PFSK-1 (cell line): ENCODE measurements around the gene MRTFB.

ENCODE experiments used
- POLR2AphosphoS5 ChIP-seq: IDR thresholded peaks from 2 replicates; pipeline ENCODE4 v1.6.1; 2012; ENCODE audit warnings: low read depth, mild to moderate bottlenecking, control low read depth, low read length, moderate library complexity
- SIN3A ChIP-seq: IDR thresholded peaks from 2 replicates; pipeline ENCODE4 v1.6.1; 2012; ENCODE audit warnings: mild to moderate bottlenecking, low read length, moderate library complexity, borderline replicate concordance; ENCODE audit not compliant: insufficient read depth
- TAF1 ChIP-seq: IDR thresholded peaks from 2 replicates; pipeline ENCODE4 v1.6.1; 2012; ENCODE audit warnings: low read length, control low read depth, borderline replicate concordance; ENCODE audit not compliant: insufficient read depth
- TF ChIP-seq, protein P1 (sequence below), 2 experiments: IDR thresholded peaks; 2 replicates each; pipeline versions ENCODE4 v1.6.1 to v1.8.0; 2011 to 2012; ENCODE audit warnings: low read depth in 2 of 2, low read length in 2 of 2, control low read depth in 1 of 2, inconsistent platforms in 1 of 2, mild to moderate bottlenecking in 1 of 2, moderate library complexity in 1 of 2; ENCODE audit not compliant: insufficient read depth in 1 of 2

DNA sequence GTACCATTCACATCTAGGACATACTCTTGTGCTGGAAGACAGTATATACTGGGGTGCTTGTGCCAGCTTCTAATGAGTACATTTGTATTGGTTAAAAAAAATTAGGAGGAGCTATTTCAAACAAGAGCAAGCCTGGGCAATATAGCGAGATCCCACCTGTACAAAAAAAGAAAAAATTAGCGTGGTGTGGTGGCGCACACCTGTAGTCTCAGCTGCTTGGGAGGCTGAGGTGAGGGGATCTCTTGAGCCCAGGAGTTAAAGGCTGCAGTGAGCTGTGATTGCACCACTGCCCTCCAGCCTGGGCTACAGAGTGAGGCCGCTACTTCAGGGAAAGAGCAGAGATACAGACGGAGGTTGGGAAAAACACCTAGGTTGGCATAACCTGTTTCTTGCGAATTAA, 1.2 kb downstream of the MRTFB start:
- TF ChIP-seq POLR2AphosphoS5 (no peak), SIN3A (no peak), TAF1 (no peak)
- TF ChIP-seq, protein P1, sequence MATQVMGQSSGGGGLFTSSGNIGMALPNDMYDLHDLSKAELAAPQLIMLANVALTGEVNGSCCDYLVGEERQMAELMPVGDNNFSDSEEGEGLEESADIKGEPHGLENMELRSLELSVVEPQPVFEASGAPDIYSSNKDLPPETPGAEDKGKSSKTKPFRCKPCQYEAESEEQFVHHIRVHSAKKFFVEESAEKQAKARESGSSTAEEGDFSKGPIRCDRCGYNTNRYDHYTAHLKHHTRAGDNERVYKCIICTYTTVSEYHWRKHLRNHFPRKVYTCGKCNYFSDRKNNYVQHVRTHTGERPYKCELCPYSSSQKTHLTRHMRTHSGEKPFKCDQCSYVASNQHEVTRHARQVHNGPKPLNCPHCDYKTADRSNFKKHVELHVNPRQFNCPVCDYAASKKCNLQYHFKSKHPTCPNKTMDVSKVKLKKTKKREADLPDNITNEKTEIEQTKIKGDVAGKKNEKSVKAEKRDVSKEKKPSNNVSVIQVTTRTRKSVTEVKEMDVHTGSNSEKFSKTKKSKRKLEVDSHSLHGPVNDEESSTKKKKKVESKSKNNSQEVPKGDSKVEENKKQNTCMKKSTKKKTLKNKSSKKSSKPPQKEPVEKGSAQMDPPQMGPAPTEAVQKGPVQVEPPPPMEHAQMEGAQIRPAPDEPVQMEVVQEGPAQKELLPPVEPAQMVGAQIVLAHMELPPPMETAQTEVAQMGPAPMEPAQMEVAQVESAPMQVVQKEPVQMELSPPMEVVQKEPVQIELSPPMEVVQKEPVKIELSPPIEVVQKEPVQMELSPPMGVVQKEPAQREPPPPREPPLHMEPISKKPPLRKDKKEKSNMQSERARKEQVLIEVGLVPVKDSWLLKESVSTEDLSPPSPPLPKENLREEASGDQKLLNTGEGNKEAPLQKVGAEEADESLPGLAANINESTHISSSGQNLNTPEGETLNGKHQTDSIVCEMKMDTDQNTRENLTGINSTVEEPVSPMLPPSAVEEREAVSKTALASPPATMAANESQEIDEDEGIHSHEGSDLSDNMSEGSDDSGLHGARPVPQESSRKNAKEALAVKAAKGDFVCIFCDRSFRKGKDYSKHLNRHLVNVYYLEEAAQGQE (IDR thresholded peaks at IDR 0.05; ENCODE audit: insufficient read depth in 1 of 2, low read depth in 2 of 2, low read length in 2 of 2) = no peak
